GM12892 (cell line): ENCODE results near the gene ARNT2.

Experiments used
- POLR2A ChIP-seq: IDR thresholded peaks from 2 replicates; pipeline ENCODE4 v1.6.1; 2011; ENCODE audit warnings: low read depth, low read length, control low read depth
- POLR2AphosphoS5 ChIP-seq: IDR thresholded peaks from 2 replicates; pipeline ENCODE4 v1.6.1; 2011; ENCODE audit warnings: low read depth, low read length, control low read depth
- TAF1 ChIP-seq: IDR thresholded peaks from 2 replicates; pipeline ENCODE4 v1.6.1; 2011; ENCODE audit warnings: low read depth, mild to moderate bottlenecking, control low read depth, low read length, borderline replicate concordance

DNA sequence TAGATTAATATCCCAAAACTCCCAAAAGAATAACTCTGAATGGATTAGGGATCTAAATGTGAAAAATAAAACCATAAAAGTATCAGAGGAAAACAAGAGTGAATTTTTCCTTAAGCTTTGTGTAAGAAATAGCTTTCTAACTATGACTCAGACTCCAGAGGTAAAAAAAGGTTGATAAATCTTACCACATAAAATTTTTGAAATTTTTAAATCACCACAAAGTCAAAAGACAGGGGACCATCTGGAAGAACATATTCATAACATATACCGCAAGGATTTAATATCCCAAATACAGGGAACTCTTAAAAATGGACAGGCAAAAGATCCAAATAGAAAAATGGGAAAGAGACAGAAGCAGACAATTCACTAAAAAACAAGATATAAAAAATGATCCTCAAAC is 145.0 kb downstream of the ARNT2 start:
- TF ChIP-seq TAF1 = no peak
- no peak for TF ChIP-seq POLR2A
- TF ChIP-seq POLR2AphosphoS5 = no peak
